Measurements from ENCODE around the gene CTSZ. TPM values are rescaled to one million over a fixed set of nuclear protein-coding genes. Genes with fewer than 3 reads are reported as not detected.

CTSZ gene
- total RNA-seq, 1 experiment from 2014 or later: 37.6 TPM

DNA sequence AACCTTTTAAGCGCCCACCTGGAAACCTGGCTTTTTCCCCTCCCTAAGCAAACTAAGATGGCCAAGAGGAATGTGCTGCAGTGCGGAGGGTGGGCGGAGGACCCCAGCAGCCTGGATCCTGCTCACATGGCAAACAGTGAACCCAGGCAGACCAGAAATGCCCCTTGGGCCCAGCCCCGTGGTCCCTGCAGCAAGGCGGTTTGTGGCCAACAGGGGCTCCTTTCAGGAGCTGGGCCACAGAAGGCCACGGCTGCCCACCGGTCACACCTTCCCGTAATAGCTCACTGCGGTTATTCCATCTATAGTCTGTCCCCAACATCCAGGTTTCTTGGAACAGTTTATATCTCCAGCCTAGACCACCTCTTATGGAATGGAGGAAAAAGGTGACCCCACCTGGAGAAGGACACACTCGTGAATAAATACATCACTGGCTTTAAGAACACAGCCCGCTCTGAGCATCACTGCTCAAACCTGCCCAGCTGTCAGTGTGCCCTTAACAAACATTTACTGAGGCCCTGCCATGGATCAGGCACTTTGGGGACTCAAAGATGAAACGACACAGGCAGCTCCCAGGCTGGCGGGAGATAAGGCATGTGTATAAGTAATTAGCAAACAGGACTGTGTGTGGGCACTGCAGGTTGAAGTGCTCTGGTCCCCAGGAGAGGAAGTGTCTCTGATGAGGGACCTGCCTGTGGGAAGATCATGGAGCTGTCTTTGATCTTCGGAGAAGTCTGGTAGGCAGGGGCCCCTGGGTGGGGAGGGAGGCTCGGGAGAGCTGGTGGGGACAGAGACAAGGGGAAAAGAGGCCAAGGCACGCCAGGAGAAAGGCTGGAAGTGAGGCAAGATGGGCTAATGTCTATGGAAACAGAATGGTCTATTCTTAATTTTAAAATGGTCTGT, 9.0 kb upstream of the CTSZ start:
- peaks cover 2% of the 10 kb centered on the region; the same call in 1 of the 2 replicates for H3K4me1 ChIP-seq (ENCODE audit: insufficient read depth, low read length)
- no peak overlapping the region for H3K23ac ChIP-seq (ENCODE audit: insufficient read length, low read depth, low read length)
- H4K5ac ChIP-seq (ENCODE audit: insufficient read length, low read depth, low read length): no peak overlapping the region
- H3K9me3 Mint-ChIP-seq: no peaks in the 10 kb centered on the region
- no peak overlapping the region for H2BK12ac ChIP-seq (ENCODE audit: insufficient read length, low read depth, low read length)
- H3K14ac ChIP-seq (ENCODE audit: insufficient read depth, low read length): no peak overlapping the region; the same call in 1 of the 2 replicates
- H3K4ac ChIP-seq (ENCODE audit: low read depth, low read length): no peak overlapping the region
- H2BK5ac ChIP-seq (ENCODE audit: insufficient read length, low read length): no peak overlapping the region
- no peak overlapping the region for H2AFZ ChIP-seq (ENCODE audit: low read length)
- no peak overlapping the region for H3K4me2 ChIP-seq (ENCODE audit: insufficient read depth, insufficient read length, low read length)
- TF ChIP-seq CTCF (conservative IDR thresholded peaks at IDR 0.05): no peak
- DNase-seq: no peak
- H4K20me1 ChIP-seq (ENCODE audit: control insufficient read depth, insufficient read depth, insufficient read length): no peaks in the 10 kb centered on the region
- no peak overlapping the region for H3K18ac ChIP-seq (ENCODE audit: insufficient read length, low read depth, low read length)
- H3K27me3 Mint-ChIP-seq (ENCODE audit: low read depth): peaks cover 22% of the 10 kb centered on the region
- no peak overlapping the region for H3K56ac ChIP-seq (ENCODE audit: insufficient read length, low read depth, low read length)
- H3K4me3 Mint-ChIP-seq: no peak overlapping the region
- no CpG with 5 or more reads among the region's 16 CpGs for WGBS (ENCODE audit: extremely low coverage, insufficient read length, low lambda C conversion rate)
- no peak overlapping the region for H2BK20ac ChIP-seq (ENCODE audit: low read depth, low read length, poor library complexity, severe bottlenecking)
- no peak overlapping the region for H3K9ac ChIP-seq (ENCODE audit: extremely low read depth, insufficient read length, low read length)
- H4K8ac ChIP-seq (replicated peaks; ENCODE audit: insufficient read length, low read depth, low read length): no peak overlapping the region
- no peak overlapping the region for H3T11ph ChIP-seq (ENCODE audit: low read length)
- no peak overlapping the region for H3K27ac ChIP-seq (ENCODE audit: insufficient read length, low read depth, low read length)
- H3K79me1 ChIP-seq (ENCODE audit: insufficient read depth, low read depth, low read length, poor library complexity, severe bottlenecking): no peaks in the 10 kb centered on the region
- H3K4me1 Mint-ChIP-seq: peaks cover 11 to 19% of the 10 kb centered on the region in 2 experiments; a peak in 3 of 4 replicates
- H2AK5ac ChIP-seq (ENCODE audit: insufficient read length, low read length): no peak overlapping the region
- no peaks in the 10 kb centered on the region for H3K27me3 ChIP-seq (ENCODE audit: insufficient read depth, low read length)
- H2BK120ac ChIP-seq (ENCODE audit: low read depth, low read length, poor library complexity, severe bottlenecking): no peak overlapping the region
- H4K91ac ChIP-seq (ENCODE audit: insufficient read length, low read depth, low read length): no peak overlapping the region
- no peaks in the 10 kb centered on the region for H3K23me2 ChIP-seq (ENCODE audit: insufficient read length, low read depth, low read length, poor library complexity, severe bottlenecking)
- no peaks in the 10 kb centered on the region; a peak in 1 of 7 replicates for H3K36me3 Mint-ChIP-seq (ENCODE audit: insufficient read depth in 1 of 3, low read depth in 3 of 3)
- no peaks in the 10 kb centered on the region for H3K9me3 ChIP-seq (ENCODE audit: control insufficient read depth, low read depth, low read length)
- H3K27ac Mint-ChIP-seq: no peak overlapping the region
- H2BK15ac ChIP-seq (ENCODE audit: low read depth, low read length): no peak overlapping the region
- H3K79me2 ChIP-seq (ENCODE audit: insufficient read depth, low read length): no peaks in the 10 kb centered on the region

All from H9 (cell line).